Spleen (tissue), 7 donors: ENCODE results near the gene PTPRG.

ENCODE experiments used
- POLR2AphosphoS5 ChIP-seq, 3 donors: sonication (generic); formaldehyde crosslinking; IDR thresholded peaks; one replicate each; pipeline ENCODE4 v1.5.1; 2017; ENCODE audit warnings: antibody characterized with exemption in 3 of 3
- TF ChIP-seq, protein P1 (sequence below), 11 experiments: fragments of 200-600 bp in 7 of 11; fragments of 450-650 bp in 4 of 11; sonication (generic) in 4 of 11; IDR thresholded peaks in 8 of 11; conservative IDR thresholded peaks in 3 of 11; 1 replicate in 7 of 11; 2 replicates in 4 of 11; pipeline versions ENCODE4 v1.4.0 to v1.8.0; 2016 to 2021; ENCODE audit warnings: antibody characterized with exemption in 11 of 11, inconsistent platforms in 4 of 11, mild to moderate bottlenecking in 1 of 11
- donor health status: DM: no; HTN: no; CAD: no; lungs with moderate emphysema.
- donor health status: DM: no; HTN: no; CAD: no.
- donor health status: DM: no; HTN: no; CAD: no.

DNA sequence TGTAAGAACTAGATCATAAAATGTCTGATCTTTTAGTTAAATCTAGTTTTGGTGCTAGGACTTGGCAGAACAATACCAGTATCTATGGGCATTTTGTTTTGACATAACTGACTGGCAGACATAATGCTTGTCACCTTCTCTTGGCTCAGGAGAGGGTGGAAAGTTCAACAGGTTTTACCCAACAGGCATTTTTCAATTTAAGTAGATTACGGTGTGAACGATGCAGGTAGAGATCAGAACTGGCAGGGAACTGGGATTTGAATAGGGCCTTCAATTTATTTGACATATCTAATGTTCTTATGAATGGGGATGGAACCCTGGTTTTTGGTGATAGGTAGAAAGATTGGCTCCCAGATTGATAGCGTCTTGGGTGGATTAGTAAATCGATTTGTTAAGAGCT is 460.9 kb downstream of the PTPRG start:
- TF ChIP-seq POLR2AphosphoS5 (IDR thresholded peaks at IDR 0.05) = no peak
- TF ChIP-seq, protein P1, sequence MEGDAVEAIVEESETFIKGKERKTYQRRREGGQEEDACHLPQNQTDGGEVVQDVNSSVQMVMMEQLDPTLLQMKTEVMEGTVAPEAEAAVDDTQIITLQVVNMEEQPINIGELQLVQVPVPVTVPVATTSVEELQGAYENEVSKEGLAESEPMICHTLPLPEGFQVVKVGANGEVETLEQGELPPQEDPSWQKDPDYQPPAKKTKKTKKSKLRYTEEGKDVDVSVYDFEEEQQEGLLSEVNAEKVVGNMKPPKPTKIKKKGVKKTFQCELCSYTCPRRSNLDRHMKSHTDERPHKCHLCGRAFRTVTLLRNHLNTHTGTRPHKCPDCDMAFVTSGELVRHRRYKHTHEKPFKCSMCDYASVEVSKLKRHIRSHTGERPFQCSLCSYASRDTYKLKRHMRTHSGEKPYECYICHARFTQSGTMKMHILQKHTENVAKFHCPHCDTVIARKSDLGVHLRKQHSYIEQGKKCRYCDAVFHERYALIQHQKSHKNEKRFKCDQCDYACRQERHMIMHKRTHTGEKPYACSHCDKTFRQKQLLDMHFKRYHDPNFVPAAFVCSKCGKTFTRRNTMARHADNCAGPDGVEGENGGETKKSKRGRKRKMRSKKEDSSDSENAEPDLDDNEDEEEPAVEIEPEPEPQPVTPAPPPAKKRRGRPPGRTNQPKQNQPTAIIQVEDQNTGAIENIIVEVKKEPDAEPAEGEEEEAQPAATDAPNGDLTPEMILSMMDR (IDR thresholded peaks at IDR 0.05 in 8 of 11, conservative IDR thresholded peaks at IDR 0.05 in 3 of 11) = no peak
